Activated naive CD4-positive, alpha-beta T cell treated with anti-CD3 and anti-CD28 coated beads for 36 hours (primary cell): ENCODE data around the gene MGRN1. TPM values are rescaled to one million over a fixed set of nuclear protein-coding genes. Genes with fewer than 3 reads are reported as not detected.

ENCODE experiments used
- CTCF ChIA-PET: fragments of 350-600 bp; sonication (Branson Sonifier 250); formaldehyde crosslinking; loops from one replicate; lab custom pipeline; 2021; ENCODE audit warnings: antibody characterized with exemption; lab: Charles Lee
- DNase-seq: peaks from one replicate; pipeline ENCODE4 v3.0.0-alpha.2; 2020
- H3K27ac Mint-ChIP-seq: one replicate; pipeline ENCODE4 v1.8.0; 2021; ENCODE audit warnings: mild to moderate bottlenecking, mixed read lengths
- H3K27me3 Mint-ChIP-seq: one replicate; pipeline ENCODE4 v1.8.0; 2021; ENCODE audit warnings: low read depth, mixed read lengths
- H3K36me3 Mint-ChIP-seq: one replicate; pipeline ENCODE4 v1.8.0; 2021; ENCODE audit warnings: low read depth, mixed read lengths
- H3K4me1 Mint-ChIP-seq: one replicate; pipeline ENCODE4 v1.8.0; 2021; ENCODE audit warnings: low read depth, mixed read lengths
- H3K4me3 Mint-ChIP-seq: one replicate; pipeline ENCODE4 v1.8.0; 2021; ENCODE audit warnings: mild to moderate bottlenecking, moderate library complexity, mixed read lengths
- H3K9me3 Mint-ChIP-seq: one replicate; pipeline ENCODE4 v1.8.0; 2021; ENCODE audit warnings: mixed read lengths
- intact Hi-C: fragments of 100-400 bp; cut with micrococcal nuclease; formaldehyde crosslinking; loops from one replicate; pipeline ENCODE4 v1.15.1; 2023
- total RNA-seq, 2 experiments: library from RNA; stranded (reverse); gene quantifications; one replicate each; pipeline ENCODE4 v1.2.3, GENCODE V29; 2021

The MGRN1 gene
- total RNA-seq, 2 experiments from 2014 or later = 46.3 to 48.8 TPM

DNA sequence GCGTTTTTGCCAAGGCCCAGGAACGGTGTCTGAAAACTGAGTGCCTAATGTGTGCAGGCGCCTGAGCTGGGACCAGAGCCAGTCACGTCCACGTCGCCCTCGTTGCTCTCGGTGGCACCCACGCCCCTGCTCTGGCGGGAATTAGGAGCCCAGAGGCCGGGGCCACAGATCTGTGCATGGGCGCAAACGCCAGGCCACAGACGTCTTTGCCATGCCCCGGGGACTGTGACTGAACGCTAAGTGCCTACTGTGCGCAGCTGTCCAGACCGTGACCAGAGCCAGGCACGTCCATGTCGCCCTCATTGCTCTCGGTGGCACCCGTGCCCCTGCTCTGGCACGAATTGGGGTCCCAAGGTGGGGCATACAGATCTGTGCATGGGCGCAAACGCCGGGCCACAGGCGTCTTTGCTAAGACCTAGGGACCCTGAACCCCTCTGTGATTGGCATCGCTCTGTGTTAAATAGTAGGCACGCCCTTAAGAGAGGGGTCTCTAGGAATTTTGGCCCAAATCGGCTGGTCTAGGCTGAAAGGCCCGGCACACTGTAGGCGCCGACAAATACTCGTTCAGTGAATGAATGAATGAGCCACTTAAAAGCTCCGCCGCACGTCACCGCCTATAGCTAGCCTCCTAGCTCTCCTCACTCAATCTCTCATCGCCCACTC, 9.1 kb upstream of the MGRN1 start:
- CTCF ChIA-PET = interaction anchor here (0.8 to 3.7 kb wide), 5 partner anchors 9 to 148 kb away, joined by 3 to 19 read pairs (median 5); partner anchors contain the start of gene MGRN1
- DNase-seq = no peak
- Mint-ChIP-seq H3K27ac (peak overlapping the region; percentile 92), H3K36me3 (no peaks in the 10 kb centered on the region), H3K9me3 (no peaks in the 10 kb centered on the region), H3K27me3 (no peaks in the 10 kb centered on the region), H3K4me1 (peaks cover 23% of the 10 kb centered on the region), H3K4me3 (peak overlapping the region; percentile 89)
- intact Hi-C loops = loop anchor here (1.0 to 10.0 kb wide), 16 partner anchors 9 to 481 kb away; partner anchors contain the start of genes ANKS3, CDIP1, DNAAF8 and DNAJA3

DNA sequence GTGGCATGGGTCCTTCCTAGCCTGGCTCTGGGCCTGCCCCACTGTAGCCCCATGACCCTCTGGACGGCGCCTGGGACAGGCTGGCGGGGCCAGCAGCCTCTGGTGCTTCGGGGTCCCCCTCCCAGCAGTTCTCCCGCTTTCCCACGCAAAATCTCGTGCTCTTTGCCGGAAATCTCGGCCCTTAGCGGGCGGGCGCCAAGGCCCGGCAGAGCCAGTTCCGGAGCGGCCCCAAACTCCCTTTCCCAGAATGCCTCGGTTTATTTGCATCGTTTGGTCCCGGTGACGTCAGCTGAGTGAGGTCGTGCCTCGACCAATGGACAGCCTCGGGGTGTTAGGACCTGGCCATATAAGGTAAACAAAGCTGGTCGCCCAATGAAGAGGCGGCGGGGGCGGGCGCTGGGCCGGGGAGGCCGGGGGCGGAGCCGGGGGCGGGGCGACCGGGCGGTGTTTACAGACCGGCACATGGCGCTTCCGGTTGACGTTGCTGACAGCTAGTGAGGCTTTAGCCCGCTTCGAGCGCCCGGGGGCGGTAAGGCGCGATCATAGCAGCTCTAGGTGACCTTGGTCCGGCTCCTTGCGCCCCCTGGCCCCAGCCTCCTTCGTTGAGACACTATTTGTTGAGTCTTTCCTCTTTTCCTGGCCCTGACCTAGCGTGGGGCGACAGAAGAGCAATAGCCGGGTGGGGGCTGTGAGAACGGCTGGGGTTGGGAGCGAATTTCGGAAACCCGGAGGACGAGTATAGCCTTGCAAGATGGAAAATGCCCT, 8.4 kb upstream of the MGRN1 start:
- H3K4me3 Mint-ChIP-seq = peak overlapping the region; percentile 89
- DNase-seq = peak; percentile 100
- no peaks in the 10 kb centered on the region for H3K9me3 Mint-ChIP-seq
- intact Hi-C loops = loop anchor here (1.0 to 10.0 kb wide), 16 partner anchors 8 to 481 kb away; partner anchors contain the start of genes ANKS3, CDIP1, DNAAF8 and DNAJA3
- CTCF ChIA-PET = interaction anchor here (0.8 to 3.7 kb wide), 6 partner anchors 8 to 213 kb away, joined by 3 to 19 read pairs (median 4); partner anchors contain the start of gene MGRN1
- H3K27ac Mint-ChIP-seq = peak overlapping the region; percentile 93
- H3K36me3 Mint-ChIP-seq = no peaks in the 10 kb centered on the region
- H3K27me3 Mint-ChIP-seq = no peaks in the 10 kb centered on the region
- peaks cover 23% of the 10 kb centered on the region for H3K4me1 Mint-ChIP-seq

DNA sequence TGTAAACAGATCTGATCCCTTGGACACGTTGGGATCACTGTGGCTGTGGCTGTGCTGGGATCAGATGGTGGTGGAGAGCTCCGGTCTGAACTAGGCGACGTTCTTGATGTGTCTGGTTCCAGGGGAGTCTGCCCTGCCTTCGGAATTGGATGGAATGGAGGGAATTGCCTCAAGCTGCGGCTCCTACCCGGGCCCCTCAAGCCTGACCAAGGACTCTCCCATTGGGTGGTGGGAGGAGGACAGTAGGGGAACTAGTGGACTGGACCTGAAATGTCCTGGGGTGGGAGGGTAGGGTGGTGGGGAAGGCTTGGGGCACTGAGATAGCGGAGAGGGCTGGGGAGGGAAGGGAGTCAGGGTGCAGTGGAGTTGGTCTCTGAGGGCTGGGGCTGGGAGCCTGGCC, 6.7 kb upstream of the MGRN1 start:
- H3K4me1 Mint-ChIP-seq = peaks cover 22% of the 10 kb centered on the region
- H3K27ac Mint-ChIP-seq = no peak overlapping the region
- CTCF ChIA-PET = interaction anchor here (1.1 kb wide), 1 partner anchor 9 kb away, joined by 3 read pairs; no protein-coding TSS in a partner anchor
- intact Hi-C loops = loop anchor here (2.0 to 10.0 kb wide), 5 partner anchors 33 to 479 kb away; partner anchors contain the start of genes EEF2KMT, PAM16 and ROGDI
- no peak for DNase-seq
- no peak overlapping the region for H3K4me3 Mint-ChIP-seq
- H3K27me3 Mint-ChIP-seq = no peaks in the 10 kb centered on the region
- no peaks in the 10 kb centered on the region for H3K9me3 Mint-ChIP-seq
- no peaks in the 10 kb centered on the region for H3K36me3 Mint-ChIP-seq

DNA sequence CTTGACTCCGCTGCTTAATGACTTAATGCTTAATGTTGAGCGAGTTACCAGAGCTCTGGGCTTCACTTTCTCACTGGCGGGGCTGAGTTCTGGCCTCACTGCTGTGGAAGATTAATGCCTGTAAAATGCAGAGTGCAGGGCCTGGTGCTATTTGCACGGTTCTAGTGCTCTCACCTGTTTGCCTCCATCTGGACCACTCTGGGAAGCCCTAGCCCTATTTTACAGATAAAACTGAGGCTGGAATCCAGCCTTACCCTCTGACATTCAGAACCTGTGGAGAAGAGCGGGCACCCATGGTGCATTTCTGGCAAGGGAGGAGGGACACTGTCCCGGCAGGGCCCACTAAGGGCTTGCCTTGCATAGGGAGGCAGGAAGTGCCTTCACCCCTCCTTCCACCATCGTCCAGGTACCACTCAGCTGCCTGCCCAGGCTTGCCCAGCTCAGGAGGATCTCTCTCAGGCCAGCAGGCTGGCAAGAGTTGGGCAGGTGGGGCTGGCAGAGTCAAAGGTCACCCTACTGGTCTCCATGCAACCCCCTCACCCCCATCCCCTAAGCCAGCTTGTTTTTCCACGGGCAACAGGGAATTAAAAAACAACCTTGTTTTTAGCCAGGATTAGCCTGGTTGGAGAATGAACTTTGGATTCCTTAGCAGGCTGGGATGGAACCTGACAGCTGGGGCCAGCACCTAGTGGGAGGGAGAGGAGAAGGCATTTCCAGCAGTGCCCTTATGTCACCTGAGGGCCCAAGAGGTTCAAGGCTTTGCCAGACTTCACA, 5.8 kb upstream of the MGRN1 start:
- H3K27ac Mint-ChIP-seq = no peak overlapping the region
- no peaks in the 10 kb centered on the region for H3K9me3 Mint-ChIP-seq
- peaks cover 22% of the 10 kb centered on the region for H3K4me1 Mint-ChIP-seq
- no peak for DNase-seq
- H3K4me3 Mint-ChIP-seq = no peak overlapping the region
- no peaks in the 10 kb centered on the region for H3K36me3 Mint-ChIP-seq
- CTCF ChIA-PET = no interaction called here
- no peaks in the 10 kb centered on the region for H3K27me3 Mint-ChIP-seq
- intact Hi-C loops = loop anchor here (10.0 kb wide), 1 partner anchor 264 kb away; the partner anchor contains the start of gene PAM16

DNA sequence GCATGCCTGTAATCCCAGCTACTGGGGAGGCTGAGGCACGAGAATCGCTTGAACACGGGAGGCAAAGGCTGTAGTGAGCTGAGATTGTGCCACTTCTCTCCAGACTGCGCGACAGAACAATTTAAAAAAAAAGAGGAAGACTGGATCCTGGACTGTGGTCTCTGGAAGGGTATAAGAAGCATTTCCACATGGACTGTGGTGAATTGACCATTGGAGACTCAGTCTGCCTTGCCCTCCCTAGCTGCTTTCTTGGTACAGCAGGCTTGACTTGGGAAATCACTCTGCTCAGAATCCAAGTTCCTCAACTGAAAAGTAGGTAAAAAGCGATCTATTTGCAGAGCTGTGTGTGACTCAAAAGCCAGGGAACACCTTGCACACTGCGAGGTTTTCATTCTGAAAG, 1.0 kb upstream of the MGRN1 start:
- Mint-ChIP-seq H3K4me1 (peaks cover 33% of the 10 kb centered on the region), H3K4me3 (peak overlapping the region; percentile 97)
- DNase-seq = no peak

DNA sequence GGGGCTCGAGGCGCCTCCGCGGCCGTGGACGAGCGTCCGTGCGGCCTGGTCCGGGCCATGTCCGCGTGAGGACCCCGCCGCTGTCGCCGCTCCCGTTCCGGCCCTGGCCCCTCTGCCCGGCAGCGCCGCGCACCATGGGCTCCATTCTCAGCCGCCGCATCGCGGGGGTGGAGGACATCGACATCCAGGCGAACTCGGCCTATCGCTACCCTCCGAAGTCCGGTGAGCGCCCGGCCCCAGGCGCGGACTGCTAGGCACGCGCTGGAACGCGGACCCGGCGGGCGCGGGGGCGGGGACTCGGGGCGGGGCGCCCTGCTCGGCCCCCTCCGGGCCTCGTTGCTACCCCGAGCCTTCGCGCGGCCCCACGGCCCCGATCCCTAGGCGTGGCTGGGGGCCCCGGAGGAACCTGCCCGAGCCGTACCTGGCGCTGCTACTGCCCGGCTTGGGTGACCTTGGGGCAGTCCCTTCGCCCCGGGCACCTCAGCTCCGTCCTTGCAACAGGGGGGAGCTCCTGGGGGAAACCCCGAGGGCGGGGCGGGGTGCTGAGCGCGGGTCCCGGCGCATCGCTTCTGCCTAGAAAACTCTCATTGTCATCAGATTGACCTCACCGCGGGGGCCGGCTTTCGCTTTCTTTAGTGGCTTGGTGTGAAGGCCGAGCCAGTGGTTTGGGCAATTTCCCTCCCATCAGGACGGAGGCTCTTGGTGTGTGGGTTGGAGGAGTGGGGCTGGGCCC, 367 bp downstream of the MGRN1 start:
- CTCF ChIA-PET = interaction anchor here (0.6 to 3.1 kb wide), 16 partner anchors 9 to 147 kb away, joined by 3 to 19 read pairs (median 4); partner anchors contain the start of genes ANKS3, DNAAF8 and UBALD1
- intact Hi-C loops = loop anchor here (1.0 to 2.0 kb wide), 8 partner anchors 9 to 222 kb away; partner anchors contain the start of genes GLYR1, HMOX2, NUDT16L1 and UBN1
- peak overlapping the region; percentile 93 for H3K27ac Mint-ChIP-seq
- H3K27me3 Mint-ChIP-seq = no peaks in the 10 kb centered on the region
- H3K4me3 Mint-ChIP-seq = peak overlapping the region; percentile 97
- peak; percentile 80 for DNase-seq
- peaks cover 30% of the 10 kb centered on the region for H3K4me1 Mint-ChIP-seq
- no peaks in the 10 kb centered on the region for H3K9me3 Mint-ChIP-seq
- H3K36me3 Mint-ChIP-seq = no peaks in the 10 kb centered on the region

More for the DNA sequence above, 1.0 kb upstream of the MGRN1 start:
- peak overlapping the region; percentile 99 for H3K27ac Mint-ChIP-seq
- H3K9me3 Mint-ChIP-seq = no peaks in the 10 kb centered on the region
- H3K36me3 Mint-ChIP-seq = no peaks in the 10 kb centered on the region
- H3K27me3 Mint-ChIP-seq = no peaks in the 10 kb centered on the region
- CTCF ChIA-PET = interaction anchor here (0.6 to 3.1 kb wide), 11 partner anchors 8 to 124 kb away, joined by 3 to 19 read pairs (median 5); partner anchors contain the start of genes ANKS3, DNAAF8 and UBALD1
- intact Hi-C loops = no loop called here

DNA sequence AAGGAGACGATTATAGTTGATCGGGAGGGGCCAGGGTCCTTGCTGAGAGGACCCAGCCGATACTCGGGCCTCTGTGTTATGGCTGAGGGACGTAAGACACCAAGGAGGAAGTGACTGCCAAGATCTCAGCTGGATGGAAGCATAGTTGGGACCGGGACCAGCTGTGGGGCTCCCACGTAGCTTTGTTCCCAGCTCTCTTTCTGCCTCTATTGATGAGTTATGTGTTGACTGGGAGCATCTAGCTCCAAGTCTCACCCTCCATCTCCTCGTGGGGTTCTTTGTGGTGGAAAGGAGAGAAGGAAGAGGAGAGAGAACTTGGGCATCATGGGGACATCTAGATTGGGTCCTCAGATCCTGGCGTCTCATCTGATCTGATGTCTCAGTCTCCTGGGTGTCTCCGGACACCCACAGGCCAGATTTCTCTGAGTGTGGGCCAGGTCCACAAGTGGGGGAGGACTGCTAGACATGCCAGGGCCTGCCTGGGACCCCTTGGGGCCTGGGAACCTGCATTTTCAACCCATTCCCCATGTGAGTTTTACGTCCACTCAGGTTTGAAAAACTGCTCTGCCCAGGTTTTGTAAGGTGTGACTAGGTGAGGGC, 1.0 kb downstream of the MGRN1 start:
- CTCF ChIA-PET = interaction anchor here (0.7 to 2.6 kb wide), 7 partner anchors 8 to 147 kb away, joined by 3 to 19 read pairs (median 6); partner anchors contain the start of gene UBALD1
- no peaks in the 10 kb centered on the region for H3K27me3 Mint-ChIP-seq
- H3K36me3 Mint-ChIP-seq = no peaks in the 10 kb centered on the region
- intact Hi-C loops = loop anchor here (2.0 kb wide), 2 partner anchors 211 to 221 kb away; partner anchors contain the start of genes GLYR1 and UBN1
- DNase-seq = no peak
- H3K4me3 Mint-ChIP-seq = peak overlapping the region; percentile 97
- H3K27ac Mint-ChIP-seq = peak overlapping the region; percentile 93
- peaks cover 30% of the 10 kb centered on the region for H3K4me1 Mint-ChIP-seq
- H3K9me3 Mint-ChIP-seq = no peaks in the 10 kb centered on the region

DNA sequence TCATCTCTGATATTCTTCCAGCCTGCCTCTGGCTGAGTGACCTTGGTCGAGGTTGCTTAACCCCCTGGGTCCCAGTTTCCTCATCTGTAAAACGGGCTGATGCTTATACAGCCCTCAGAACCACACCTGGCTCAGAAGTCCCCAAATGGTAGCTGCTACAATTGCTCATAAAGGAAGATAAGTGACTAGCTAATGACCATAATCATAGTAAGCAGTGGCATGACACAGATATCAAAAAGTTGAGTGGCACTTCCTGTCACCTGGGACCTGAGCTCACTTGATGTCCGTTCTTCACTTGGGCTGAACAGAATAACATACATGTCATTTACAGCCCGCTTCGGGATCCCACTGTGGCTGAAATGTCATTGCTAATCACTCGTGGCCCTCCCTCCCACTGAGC, 1.8 kb downstream of the MGRN1 start:
- Mint-ChIP-seq H3K27ac (peak overlapping the region; percentile 93), H3K4me1 (peaks cover 30% of the 10 kb centered on the region), H3K4me3 (peak overlapping the region; percentile 97), H3K27me3 (no peaks in the 10 kb centered on the region), H3K36me3 (peaks cover 4% of the 10 kb centered on the region), H3K9me3 (peaks cover 4% of the 10 kb centered on the region)
- intact Hi-C loops = no loop called here
- CTCF ChIA-PET = interaction anchor here (0.5 to 1.4 kb wide), 5 partner anchors 9 to 160 kb away, joined by 3 to 6 read pairs (median 4); no protein-coding TSS in a partner anchor
- peak; percentile 23 for DNase-seq

DNA sequence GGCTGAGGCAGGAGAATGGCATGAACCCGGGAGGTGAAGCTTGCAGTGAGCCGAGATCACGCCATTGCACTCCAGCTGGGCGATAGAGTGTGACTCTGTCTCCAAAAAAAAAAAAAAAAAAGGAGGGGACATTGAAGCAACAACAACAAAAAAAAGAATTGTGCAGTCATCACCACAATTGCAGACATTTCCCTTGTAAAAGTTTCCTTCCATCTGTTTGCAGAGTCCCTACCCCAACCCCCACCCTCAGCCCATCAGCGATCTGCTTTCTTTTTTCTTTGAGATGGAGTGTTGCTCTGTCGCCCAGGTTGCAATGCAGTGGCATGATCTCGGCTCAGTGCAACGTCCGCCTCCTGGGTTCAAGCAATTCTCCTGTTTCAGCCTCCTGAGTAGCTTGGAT, 3.7 kb downstream of the MGRN1 start:
- intact Hi-C loops = no loop called here
- CTCF ChIA-PET = interaction anchor here (0.7 kb wide), 1 partner anchor 1570 kb away, joined by 3 read pairs; no protein-coding TSS in a partner anchor
- no peak for DNase-seq

DNA sequence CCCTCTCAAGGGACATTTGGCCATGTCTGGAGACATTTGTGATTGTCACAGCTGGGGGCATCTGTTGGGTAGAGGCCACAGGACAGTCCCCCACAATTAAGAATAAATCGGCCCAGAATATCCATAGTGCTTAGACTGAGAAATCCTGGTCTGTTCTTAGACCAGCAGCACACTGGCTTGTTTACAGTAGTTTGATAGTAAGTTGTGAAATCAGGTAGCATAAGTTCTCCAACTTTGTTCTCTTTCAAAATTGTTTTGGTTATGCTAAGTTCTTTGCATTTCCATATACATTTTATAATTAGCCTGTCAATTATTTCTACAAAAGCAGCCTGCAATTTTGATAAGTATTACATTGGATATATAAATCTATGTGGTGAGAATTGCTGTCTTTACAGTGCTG, 6.8 kb downstream of the MGRN1 start:
- no peaks in the 10 kb centered on the region for H3K27me3 Mint-ChIP-seq
- no peak overlapping the region for H3K27ac Mint-ChIP-seq
- intact Hi-C loops = no loop called here
- H3K9me3 Mint-ChIP-seq = peaks cover 5% of the 10 kb centered on the region
- H3K4me1 Mint-ChIP-seq = peaks cover 11% of the 10 kb centered on the region
- CTCF ChIA-PET = no interaction called here
- no peak for DNase-seq
- no peak overlapping the region for H3K4me3 Mint-ChIP-seq
- H3K36me3 Mint-ChIP-seq = peaks cover 10% of the 10 kb centered on the region

More for the DNA sequence above, 3.7 kb downstream of the MGRN1 start:
- Mint-ChIP-seq H3K36me3 (peaks cover 6% of the 10 kb centered on the region), H3K4me3 (no peak overlapping the region), H3K27ac (no peak overlapping the region), H3K4me1 (peaks cover 30% of the 10 kb centered on the region), H3K27me3 (no peaks in the 10 kb centered on the region), H3K9me3 (peaks cover 5% of the 10 kb centered on the region)
